HEK293 (cell line): ENCODE measurements around the gene PITX1.

Source experiments
- CTCF ChIA-PET: fragments of 350-600 bp; formaldehyde crosslinking; extraction: SDS; loops from one replicate; lab custom pipeline; 2021; ENCODE audit warnings: antibody characterized with exemption; lab: Yijun Ruan, JAX
- POLR2A ChIA-PET: fragments of 300-600 bp; formaldehyde crosslinking; extraction: SDS; loops from one replicate; lab custom pipeline; 2020; ENCODE audit warnings: antibody characterized with exemption, inconsistent platforms; lab: Yijun Ruan, JAX
- H3K27ac ChIP-seq: fragments of 200-500 bp; sonication (Bioruptor generic); 2 replicates; pipeline ENCODE4 v1.5.1; 2014; ENCODE audit warnings: low read depth, low read length, control low read depth, inconsistent platforms; ENCODE audit errors: extremely low read depth
- H3K36me3 ChIP-seq, 2 experiments: fragments of 200-500 bp in 1 of 2; sonication (Bioruptor generic) in 1 of 2; 1 replicate in 1 of 2; 2 replicates in 1 of 2; pipeline ENCODE4 v1.5.1; 2014 to 2017; ENCODE audit warnings: inconsistent platforms in 2 of 2, low read length in 2 of 2; ENCODE audit not compliant: control insufficient read depth in 2 of 2, insufficient read depth in 1 of 2
- H3K4me1 ChIP-seq: fragments of 200-500 bp; sonication (Bioruptor generic); 2 replicates; pipeline ENCODE4 v1.5.1; 2014; ENCODE audit warnings: mild to moderate bottlenecking, low read length, inconsistent platforms; ENCODE audit not compliant: control insufficient read depth, insufficient read depth
- H3K4me3 ChIP-seq: 2 replicates; pipeline ENCODE4 v1.5.1; 2011; ENCODE audit warnings: low read depth, mild to moderate bottlenecking, control low read depth, low read length, moderate library complexity
- H3K9me3 ChIP-seq: fragments of 200-500 bp; sonication (Bioruptor generic); 2 replicates; pipeline ENCODE4 v1.5.1; 2014; ENCODE audit warnings: low read depth, low read length, inconsistent platforms; ENCODE audit not compliant: control insufficient read depth, insufficient read depth
- HOXA7 ChIP-seq: sonication (generic); formaldehyde crosslinking; IDR thresholded peaks from 2 replicates; pipeline ENCODE4 v1.8.1; 2022; ENCODE audit warnings: missing genetic modification reagents, borderline replicate concordance
- KLF10 ChIP-seq: fragments of 450-650 bp; IDR thresholded peaks from 2 replicates; pipeline ENCODE4 v1.5.1; 2018; ENCODE audit warnings: missing biosample characterization, mild to moderate bottlenecking, missing genetic modification characterization
- REPIN1 ChIP-seq: fragments of 450-650 bp; formaldehyde crosslinking; IDR thresholded peaks from 2 replicates; pipeline ENCODE4 v1.5.1; 2017; ENCODE audit warnings: missing biosample characterization, missing genetic modification characterization, low read depth
- TRIM28 ChIP-seq: IDR thresholded peaks from 2 replicates; pipeline ENCODE4 v1.6.1; 2011; ENCODE audit warnings: low read length, control low read depth, borderline replicate concordance
- YY2 ChIP-seq: fragments of 450-650 bp; formaldehyde crosslinking; IDR thresholded peaks from 2 replicates; pipeline ENCODE4 v1.5.1; 2016; ENCODE audit warnings: missing biosample characterization, missing genetic modification characterization
- ZBTB20 ChIP-seq: fragments of 450-650 bp; formaldehyde crosslinking; IDR thresholded peaks from 2 replicates; pipeline ENCODE4 v1.5.1; 2016; ENCODE audit warnings: missing biosample characterization, missing genetic modification characterization
- ZFHX2 ChIP-seq: fragments of 450-650 bp; formaldehyde crosslinking; conservative IDR thresholded peaks from 2 replicates; pipeline ENCODE4 v1.5.1; 2016; ENCODE audit warnings: missing biosample characterization, missing genetic modification characterization
- ZNF114 ChIP-seq: fragments of 450-650 bp; formaldehyde crosslinking; IDR thresholded peaks from 2 replicates; pipeline ENCODE4 v1.5.0; 2017; ENCODE audit warnings: missing biosample characterization, missing genetic modification characterization
- ZNF155 ChIP-seq: fragments of 450-650 bp; formaldehyde crosslinking; IDR thresholded peaks from 2 replicates; pipeline ENCODE4 v1.5.1; 2016; ENCODE audit warnings: missing biosample characterization, missing genetic modification characterization
- ZNF221 ChIP-seq: fragments of 450-650 bp; formaldehyde crosslinking; IDR thresholded peaks from 2 replicates; pipeline ENCODE4 v1.5.1; 2017; ENCODE audit warnings: missing biosample characterization, missing genetic modification characterization, borderline replicate concordance
- ZNF324 ChIP-seq: fragments of 450-650 bp; formaldehyde crosslinking; IDR thresholded peaks from 2 replicates; pipeline ENCODE4 v1.5.1; 2016; ENCODE audit warnings: missing biosample characterization, missing genetic modification characterization
- ZNF560 ChIP-seq: fragments of 450-650 bp; formaldehyde crosslinking; IDR thresholded peaks from 2 replicates; pipeline ENCODE4 v1.5.1; 2017; ENCODE audit warnings: missing biosample characterization, missing genetic modification characterization, borderline replicate concordance
- ZNF585B ChIP-seq: fragments of 450-650 bp; formaldehyde crosslinking; IDR thresholded peaks from 2 replicates; pipeline ENCODE4 v1.5.1; 2016; ENCODE audit warnings: missing biosample characterization, missing genetic modification characterization
- ZNF596 ChIP-seq: fragments of 450-650 bp; IDR thresholded peaks from 2 replicates; pipeline ENCODE4 v1.5.0; 2018; ENCODE audit warnings: missing biosample characterization, mild to moderate bottlenecking, missing genetic modification characterization, moderate library complexity
- ZNF610 ChIP-seq: fragments of 450-650 bp; formaldehyde crosslinking; IDR thresholded peaks from 2 replicates; pipeline ENCODE4 v1.5.1; 2016; ENCODE audit warnings: missing biosample characterization, missing genetic modification characterization, borderline replicate concordance
- ZNF621 ChIP-seq: fragments of 450-650 bp; formaldehyde crosslinking; IDR thresholded peaks from 2 replicates; pipeline ENCODE4 v1.5.1; 2017; ENCODE audit warnings: missing biosample characterization, missing genetic modification characterization
- ZNF701 ChIP-seq: fragments of 450-650 bp; formaldehyde crosslinking; IDR thresholded peaks from 2 replicates; pipeline ENCODE4 v1.5.1; 2016; ENCODE audit warnings: missing biosample characterization, missing genetic modification characterization
- ZNF830 ChIP-seq: fragments of 450-650 bp; IDR thresholded peaks from 2 replicates; pipeline ENCODE4 v1.5.0; 2018; ENCODE audit warnings: missing biosample characterization, missing genetic modification characterization, low read depth, mild to moderate bottlenecking, moderate library complexity
- ZXDB ChIP-seq: fragments of 450-650 bp; formaldehyde crosslinking; IDR thresholded peaks from 2 replicates; pipeline ENCODE4 v1.5.1; 2016; ENCODE audit warnings: missing biosample characterization, missing genetic modification characterization
- TF ChIP-seq, protein P1 (sequence below): fragments of 450-650 bp; formaldehyde crosslinking; IDR thresholded peaks from 2 replicates; pipeline ENCODE4 v1.5.1; 2017; ENCODE audit warnings: missing biosample characterization, missing genetic modification characterization
- TF ChIP-seq, protein P2 (sequence below): fragments of 450-650 bp; formaldehyde crosslinking; conservative IDR thresholded peaks from 2 replicates; pipeline ENCODE4 v1.5.1; 2016; ENCODE audit warnings: low read depth, missing biosample characterization, missing genetic modification characterization
- TF ChIP-seq, protein P3 (sequence below): fragments of 450-650 bp; formaldehyde crosslinking; IDR thresholded peaks from 2 replicates; pipeline ENCODE4 v1.5.1; 2016; ENCODE audit warnings: missing biosample characterization, missing genetic modification characterization
- TF ChIP-seq, protein P4 (sequence below): fragments of 450-650 bp; formaldehyde crosslinking; conservative IDR thresholded peaks from 2 replicates; pipeline ENCODE4 v1.5.1; 2016; ENCODE audit warnings: low read depth, missing biosample characterization, missing genetic modification characterization

Gene PITX1

DNA sequence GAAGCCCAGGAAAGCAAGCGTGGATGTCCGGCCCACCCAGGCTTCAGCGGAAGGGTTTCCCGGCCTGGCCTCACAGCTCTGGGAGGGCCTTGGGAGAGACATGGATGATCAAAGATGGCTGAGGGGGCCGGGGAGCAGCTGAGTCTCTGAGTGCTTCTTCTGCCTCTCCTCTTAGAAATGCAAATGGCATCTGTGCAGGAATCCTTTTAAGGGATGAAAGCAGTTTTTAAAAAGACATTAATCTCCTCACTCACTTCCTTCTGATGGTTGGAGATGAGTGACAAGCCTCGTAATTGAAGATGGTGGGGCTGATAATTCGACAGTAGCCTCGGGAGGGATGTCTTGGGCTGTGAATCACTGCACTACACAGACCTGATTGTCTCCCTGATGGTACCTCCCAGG, 24.3 kb upstream of the PITX1 start:
- TF ChIP-seq ZNF596 (no peak), TRIM28 (no peak), ZFHX2 (tag by site-specific recombination) (no peak), ZNF324 (tag by site-specific recombination) (no peak), ZNF585B (tag by site-specific recombination) (no peak), ZNF621 (tag by site-specific recombination) (no peak), YY2 (no peak), ZNF701 (no peak), ZNF830 (no peak), ZNF610 (tag by site-specific recombination) (no peak), REPIN1 (tag by site-specific recombination) (no peak), ZXDB (tag by site-specific recombination) (no peak), ZNF114 (tag by site-specific recombination) (no peak), ZBTB20 (tag by site-specific recombination) (no peak)
- TF ChIP-seq, protein P1, sequence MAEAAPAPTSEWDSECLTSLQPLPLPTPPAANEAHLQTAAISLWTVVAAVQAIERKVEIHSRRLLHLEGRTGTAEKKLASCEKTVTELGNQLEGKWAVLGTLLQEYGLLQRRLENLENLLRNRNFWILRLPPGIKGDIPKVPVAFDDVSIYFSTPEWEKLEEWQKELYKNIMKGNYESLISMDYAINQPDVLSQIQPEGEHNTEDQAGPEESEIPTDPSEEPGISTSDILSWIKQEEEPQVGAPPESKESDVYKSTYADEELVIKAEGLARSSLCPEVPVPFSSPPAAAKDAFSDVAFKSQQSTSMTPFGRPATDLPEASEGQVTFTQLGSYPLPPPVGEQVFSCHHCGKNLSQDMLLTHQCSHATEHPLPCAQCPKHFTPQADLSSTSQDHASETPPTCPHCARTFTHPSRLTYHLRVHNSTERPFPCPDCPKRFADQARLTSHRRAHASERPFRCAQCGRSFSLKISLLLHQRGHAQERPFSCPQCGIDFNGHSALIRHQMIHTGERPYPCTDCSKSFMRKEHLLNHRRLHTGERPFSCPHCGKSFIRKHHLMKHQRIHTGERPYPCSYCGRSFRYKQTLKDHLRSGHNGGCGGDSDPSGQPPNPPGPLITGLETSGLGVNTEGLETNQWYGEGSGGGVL, result no peak
- TF ChIP-seq, protein P2, sequence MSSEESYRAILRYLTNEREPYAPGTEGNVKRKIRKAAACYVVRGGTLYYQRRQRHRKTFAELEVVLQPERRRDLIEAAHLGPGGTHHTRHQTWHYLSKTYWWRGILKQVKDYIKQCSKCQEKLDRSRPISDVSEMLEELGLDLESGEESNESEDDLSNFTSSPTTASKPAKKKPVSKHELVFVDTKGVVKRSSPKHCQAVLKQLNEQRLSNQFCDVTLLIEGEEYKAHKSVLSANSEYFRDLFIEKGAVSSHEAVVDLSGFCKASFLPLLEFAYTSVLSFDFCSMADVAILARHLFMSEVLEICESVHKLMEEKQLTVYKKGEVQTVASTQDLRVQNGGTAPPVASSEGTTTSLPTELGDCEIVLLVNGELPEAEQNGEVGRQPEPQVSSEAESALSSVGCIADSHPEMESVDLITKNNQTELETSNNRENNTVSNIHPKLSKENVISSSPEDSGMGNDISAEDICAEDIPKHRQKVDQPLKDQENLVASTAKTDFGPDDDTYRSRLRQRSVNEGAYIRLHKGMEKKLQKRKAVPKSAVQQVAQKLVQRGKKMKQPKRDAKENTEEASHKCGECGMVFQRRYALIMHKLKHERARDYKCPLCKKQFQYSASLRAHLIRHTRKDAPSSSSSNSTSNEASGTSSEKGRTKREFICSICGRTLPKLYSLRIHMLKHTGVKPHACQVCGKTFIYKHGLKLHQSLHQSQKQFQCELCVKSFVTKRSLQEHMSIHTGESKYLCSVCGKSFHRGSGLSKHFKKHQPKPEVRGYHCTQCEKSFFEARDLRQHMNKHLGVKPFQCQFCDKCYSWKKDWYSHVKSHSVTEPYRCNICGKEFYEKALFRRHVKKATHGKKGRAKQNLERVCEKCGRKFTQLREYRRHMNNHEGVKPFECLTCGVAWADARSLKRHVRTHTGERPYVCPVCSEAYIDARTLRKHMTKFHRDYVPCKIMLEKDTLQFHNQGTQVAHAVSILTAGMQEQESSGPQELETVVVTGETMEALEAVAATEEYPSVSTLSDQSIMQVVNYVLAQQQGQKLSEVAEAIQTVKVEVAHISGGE (tag by site-specific recombination), result no peak
- TF ChIP-seq, protein P3, sequence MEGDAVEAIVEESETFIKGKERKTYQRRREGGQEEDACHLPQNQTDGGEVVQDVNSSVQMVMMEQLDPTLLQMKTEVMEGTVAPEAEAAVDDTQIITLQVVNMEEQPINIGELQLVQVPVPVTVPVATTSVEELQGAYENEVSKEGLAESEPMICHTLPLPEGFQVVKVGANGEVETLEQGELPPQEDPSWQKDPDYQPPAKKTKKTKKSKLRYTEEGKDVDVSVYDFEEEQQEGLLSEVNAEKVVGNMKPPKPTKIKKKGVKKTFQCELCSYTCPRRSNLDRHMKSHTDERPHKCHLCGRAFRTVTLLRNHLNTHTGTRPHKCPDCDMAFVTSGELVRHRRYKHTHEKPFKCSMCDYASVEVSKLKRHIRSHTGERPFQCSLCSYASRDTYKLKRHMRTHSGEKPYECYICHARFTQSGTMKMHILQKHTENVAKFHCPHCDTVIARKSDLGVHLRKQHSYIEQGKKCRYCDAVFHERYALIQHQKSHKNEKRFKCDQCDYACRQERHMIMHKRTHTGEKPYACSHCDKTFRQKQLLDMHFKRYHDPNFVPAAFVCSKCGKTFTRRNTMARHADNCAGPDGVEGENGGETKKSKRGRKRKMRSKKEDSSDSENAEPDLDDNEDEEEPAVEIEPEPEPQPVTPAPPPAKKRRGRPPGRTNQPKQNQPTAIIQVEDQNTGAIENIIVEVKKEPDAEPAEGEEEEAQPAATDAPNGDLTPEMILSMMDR (tag by site-specific recombination), result no peak
- CTCF ChIA-PET, result interaction anchor here (0.5 to 1.3 kb wide), 2 partner anchors 10 to 142 kb away, joined by 3 to 5 read pairs; no protein-coding TSS in a partner anchor
- Histone ChIP-seq H3K4me1 (no peaks in the 10 kb centered on the region), H3K27ac (no peak overlapping the region), H3K9me3 (no peaks in the 10 kb centered on the region), H3K36me3 (no peaks in the 10 kb centered on the region), H3K4me3 (no peak overlapping the region)
- POLR2A ChIA-PET, result no interaction called here

DNA sequence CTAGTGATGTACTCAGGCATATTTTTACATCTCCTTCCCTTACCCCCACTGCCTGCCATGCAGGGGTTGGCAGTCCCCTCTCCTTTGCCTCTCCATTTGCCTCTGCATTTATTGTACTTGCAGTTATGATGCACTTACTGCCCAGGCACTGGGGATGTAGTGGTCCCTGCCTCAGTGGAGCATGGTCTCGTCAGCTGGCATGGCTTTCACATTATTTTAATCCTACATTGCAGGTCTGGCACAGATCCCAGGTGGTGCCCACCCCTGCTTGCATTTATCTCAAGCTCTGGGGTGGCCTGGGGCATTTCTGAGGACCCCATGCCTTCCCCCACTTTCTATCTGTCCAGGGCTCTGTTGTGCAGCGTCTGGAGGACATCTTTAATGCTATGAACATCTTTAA, 23.2 kb upstream of the PITX1 start:
- Histone ChIP-seq H3K27ac (no peak overlapping the region), H3K9me3 (no peaks in the 10 kb centered on the region), H3K4me1 (no peaks in the 10 kb centered on the region), H3K36me3 (no peaks in the 10 kb centered on the region), H3K4me3 (no peak overlapping the region)
- POLR2A ChIA-PET, result no interaction called here
- CTCF ChIA-PET, result interaction anchor here (0.6 kb wide), 1 partner anchor 530 kb away, joined by 7 read pairs; no protein-coding TSS in a partner anchor
- no peak for TF ChIP-seq KLF10
- TF ChIP-seq, protein P1, result no peak
- TF ChIP-seq ZNF560 (tag by site-specific recombination), result no peak
- no peak for TF ChIP-seq HOXA7 (CRISPR knock-in tag)
- no peak for TF ChIP-seq ZNF155
- TF ChIP-seq ZNF221, result no peak
- TF ChIP-seq, protein P4, sequence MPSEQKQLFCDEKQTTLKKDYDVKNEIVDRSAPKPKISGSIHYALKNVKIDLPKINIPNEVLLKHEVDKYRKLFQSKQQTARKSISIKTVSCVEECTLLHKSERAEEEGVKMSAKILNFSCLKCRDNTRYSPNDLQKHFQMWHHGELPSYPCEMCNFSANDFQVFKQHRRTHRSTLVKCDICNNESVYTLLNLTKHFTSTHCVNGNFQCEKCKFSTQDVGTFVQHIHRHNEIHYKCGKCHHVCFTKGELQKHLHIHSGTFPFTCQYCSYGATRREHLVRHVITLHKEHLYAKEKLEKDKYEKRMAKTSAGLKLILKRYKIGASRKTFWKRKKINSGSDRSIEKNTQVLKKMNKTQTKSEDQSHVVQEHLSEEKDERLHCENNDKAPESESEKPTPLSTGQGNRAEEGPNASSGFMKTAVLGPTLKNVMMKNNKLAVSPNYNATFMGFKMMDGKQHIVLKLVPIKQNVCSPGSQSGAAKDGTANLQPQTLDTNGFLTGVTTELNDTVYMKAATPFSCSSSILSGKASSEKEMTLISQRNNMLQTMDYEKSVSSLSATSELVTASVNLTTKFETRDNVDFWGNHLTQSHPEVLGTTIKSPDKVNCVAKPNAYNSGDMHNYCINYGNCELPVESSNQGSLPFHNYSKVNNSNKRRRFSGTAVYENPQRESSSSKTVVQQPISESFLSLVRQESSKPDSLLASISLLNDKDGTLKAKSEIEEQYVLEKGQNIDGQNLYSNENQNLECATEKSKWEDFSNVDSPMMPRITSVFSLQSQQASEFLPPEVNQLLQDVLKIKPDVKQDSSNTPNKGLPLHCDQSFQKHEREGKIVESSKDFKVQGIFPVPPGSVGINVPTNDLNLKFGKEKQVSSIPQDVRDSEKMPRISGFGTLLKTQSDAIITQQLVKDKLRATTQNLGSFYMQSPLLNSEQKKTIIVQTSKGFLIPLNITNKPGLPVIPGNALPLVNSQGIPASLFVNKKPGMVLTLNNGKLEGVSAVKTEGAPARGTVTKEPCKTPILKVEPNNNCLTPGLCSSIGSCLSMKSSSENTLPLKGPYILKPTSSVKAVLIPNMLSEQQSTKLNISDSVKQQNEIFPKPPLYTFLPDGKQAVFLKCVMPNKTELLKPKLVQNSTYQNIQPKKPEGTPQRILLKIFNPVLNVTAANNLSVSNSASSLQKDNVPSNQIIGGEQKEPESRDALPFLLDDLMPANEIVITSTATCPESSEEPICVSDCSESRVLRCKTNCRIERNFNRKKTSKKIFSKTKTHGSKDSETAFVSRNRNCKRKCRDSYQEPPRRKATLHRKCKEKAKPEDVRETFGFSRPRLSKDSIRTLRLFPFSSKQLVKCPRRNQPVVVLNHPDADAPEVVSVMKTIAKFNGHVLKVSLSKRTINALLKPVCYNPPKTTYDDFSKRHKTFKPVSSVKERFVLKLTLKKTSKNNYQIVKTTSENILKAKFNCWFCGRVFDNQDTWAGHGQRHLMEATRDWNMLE (tag by site-specific recombination), result no peak
- TF ChIP-seq ZNF585B (tag by site-specific recombination), result no peak
